Stimulated activated CD4-positive, alpha-beta T cell treated with anti-CD3 and anti-CD28 coated beads, TNF-alpha, amount 100 ng/mL, for 4 hours (primary cell): ENCODE data around the gene UBA7.

ENCODE experiments used
- DNase-seq, 3 experiments: peaks; one replicate each; pipeline ENCODE4 v3.0.0-alpha.2; 2020; ENCODE audit warnings: low read depth in 3 of 3

The UBA7 gene

DNA sequence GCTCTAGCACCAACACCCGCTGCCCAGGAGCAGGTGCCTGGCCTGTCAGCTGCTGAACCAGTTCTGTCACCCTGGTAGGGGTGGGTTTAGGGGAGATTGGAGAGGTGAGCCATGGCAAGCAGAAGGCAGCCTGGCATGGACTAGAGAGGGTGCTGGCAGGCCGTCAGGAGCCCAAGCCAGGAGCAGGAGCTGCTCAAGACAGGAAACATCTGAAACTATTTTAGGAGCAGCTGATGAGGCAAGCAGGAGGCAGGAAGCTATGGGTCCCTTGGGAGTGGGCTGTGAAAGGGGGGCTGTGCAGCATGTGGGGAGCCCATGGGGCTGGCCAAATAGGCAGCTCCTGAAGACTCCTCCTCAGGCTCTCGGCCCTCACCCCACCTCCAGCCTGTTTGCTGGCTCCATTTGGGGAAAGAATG is 8.4 kb downstream of the UBA7 start:
- no peak for DNase-seq

DNA sequence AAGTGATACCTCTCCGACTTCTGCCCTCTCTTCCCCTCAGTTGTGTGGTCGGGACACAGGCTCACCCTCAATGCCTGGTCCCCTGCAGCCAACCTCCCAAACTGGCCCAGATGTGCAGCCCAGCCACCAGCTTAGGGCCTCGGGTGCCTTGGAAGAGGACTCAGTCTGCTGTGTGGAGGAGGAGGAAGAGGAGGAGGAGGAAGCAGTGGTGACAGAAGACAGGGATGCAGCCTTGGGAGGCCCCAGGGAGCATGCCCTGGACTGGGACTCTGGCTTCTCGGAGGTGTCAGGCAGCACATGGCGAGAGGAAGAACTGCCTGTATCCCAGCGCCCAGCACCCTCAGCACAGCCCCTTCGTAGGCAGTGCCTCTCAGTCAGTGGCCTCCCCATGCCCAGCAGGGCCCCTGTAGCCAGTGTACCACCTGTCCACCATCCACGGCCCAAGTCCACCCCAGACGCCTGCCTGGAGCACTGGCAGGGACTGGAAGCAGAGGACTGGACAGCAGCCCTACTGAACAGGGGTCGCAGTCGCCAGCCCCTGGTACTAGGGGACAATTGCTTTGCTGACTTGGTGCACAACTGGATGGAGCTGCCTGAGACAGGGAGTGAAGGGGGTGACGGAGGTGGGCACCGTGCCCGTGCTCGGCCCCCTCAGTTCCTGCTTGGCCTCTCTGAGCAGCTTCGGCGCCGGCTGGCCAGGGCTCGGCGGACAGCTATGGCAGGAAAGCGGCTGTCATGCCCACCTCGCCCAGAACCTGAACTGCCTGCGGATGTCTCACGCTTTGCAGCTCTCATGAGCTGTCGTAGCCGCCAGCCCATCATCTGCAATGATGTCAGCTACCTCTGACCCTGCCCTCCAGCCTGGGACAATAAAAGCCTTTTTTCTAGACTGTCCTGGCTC is 9.4 kb downstream of the UBA7 start:
- no peak for DNase-seq

DNA sequence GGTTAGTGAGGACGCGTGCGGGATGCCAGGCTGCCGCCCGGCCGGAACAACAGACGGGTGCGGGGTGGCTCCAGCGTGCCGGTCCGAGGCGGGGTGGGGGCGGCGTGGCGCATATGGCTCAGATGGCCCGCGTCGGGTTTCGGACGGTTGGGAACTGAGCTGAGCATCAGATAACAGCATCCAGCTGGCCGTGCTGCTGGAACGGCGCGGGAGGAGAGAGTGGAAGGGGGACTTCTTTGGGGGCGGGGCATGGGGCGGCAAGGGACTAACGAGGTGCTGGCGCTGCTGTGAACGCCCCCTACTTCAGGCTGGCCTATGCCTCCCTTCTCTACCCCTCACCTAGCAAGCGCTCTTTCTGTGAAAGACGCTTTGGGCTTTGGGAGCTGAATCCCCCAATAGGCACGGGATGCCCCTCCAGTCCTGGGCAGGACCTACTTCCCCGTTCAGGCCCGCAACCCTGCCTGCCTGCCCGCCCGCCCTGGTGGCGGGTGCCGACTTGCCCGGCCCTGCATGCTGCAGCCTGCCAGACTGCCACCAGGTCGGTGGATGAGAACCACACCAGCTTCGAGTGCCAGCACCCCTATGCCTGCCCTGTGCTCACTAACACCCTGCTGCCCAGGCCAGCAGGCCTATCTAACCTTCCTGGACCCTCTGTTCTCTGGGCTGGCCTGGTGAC is 10.2 kb downstream of the UBA7 start:
- no peak for DNase-seq

DNA sequence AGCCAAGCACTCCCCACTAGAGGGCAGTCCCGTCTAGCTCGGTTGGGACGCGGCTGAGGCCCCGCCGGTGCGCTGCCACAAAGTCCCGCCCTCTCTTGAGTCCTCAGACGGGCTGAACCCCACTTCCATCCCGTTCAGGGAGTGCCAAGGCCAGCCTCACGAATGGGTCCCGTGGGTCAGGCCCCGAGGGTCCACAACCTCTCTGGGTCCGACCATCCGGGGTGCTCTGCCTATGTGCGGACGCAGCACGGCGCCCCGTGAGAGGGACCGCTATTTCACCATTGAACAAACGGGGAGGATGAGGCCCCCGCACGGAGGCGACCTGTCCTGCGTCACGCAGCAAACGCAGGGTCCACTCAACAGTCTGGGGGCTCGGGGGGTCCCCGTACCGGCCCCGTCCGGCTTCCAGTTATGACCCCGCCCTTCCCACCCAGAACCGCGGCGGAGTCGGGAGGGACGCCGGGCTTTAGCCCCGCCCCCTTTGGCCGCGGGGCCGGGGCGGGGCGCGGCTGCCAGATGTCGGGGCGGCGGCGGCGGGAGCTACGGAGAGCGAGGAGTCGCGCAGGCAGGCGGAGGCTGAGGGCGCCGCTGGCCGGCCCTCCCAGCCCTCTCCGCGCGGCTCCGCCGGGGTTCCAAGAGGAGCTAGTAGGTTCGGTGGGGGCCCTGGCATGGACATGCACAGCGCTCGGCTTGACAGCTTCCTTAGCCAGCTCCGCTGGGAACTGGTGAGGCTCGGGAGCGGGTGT is 10.9 kb downstream of the UBA7 start, which contains the start of gene INKA1:
Gene INKA1 (plus strand): TSS at position 543 of the 746 bp plus-strand sequence. CDS start 132 bp downstream, at position 675.
- DNase-seq = peak; percentile 71 to 81 (median 81)

DNA sequence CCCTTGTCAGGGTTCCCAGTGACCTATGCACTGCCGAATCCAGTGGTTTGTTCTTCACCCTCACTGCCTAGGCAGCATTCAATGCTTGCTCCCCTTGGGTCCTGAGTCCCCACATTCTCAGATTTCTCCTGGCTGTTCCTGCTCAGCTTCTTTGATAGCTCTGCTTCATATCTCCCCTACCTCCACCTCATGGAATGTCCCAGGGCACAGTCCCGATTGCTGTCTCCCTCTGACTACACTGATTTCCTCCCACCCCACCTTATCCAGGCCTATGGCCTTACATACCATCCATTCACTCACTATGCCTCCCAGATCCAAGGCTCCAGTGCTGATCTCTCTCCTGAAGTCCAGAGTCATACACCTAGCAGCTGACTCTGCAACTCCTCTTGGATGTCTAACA is 12.6 kb downstream of the UBA7 start:
- no peak for DNase-seq

DNA sequence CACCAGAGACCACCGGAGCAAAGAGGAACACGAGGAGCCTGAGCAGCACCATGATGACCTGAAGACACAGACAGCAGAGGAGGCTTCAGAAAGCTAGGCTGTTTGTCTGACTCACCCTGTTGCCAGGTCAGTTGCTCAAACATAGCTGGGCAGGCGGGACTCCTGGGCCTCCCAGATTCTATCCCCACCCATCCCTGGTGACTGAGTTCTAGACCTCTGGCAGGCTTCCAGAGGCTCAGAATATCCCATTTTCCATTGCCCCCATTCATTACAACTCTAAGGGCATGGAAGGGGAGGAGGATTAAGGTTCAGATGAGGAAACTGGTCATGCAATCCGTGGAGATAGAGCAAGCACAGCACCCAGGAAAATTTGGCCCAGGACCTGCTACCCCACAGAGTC is 14.0 kb downstream of the UBA7 start, which contains the start of gene CDHR4:
Gene CDHR4 (minus strand): TSS at position 113 of the 400 bp plus-strand sequence. CDS start 61 bp downstream, at position 52.
- DNase-seq = no peak

DNA sequence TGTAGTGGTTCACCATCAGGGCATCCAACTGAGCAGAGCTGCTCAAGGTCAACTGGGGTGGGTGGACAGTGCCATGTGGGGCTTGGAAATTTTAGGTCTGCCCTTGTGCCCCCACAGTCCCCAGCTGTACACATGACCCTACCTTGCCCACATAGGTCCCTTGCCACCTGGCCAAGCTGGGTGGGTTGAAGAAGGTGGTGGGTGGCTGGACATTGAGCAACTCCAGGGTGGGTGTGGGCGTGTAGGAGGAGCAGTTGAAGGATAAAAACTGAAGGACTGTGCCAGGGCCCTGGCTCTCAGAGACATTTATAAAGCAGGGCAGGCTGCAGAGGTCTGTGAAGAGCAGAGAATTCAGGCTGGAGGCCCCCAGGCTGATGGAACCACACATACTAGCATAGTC is 14.6 kb downstream of the UBA7 start:
- no peak for DNase-seq

DNA sequence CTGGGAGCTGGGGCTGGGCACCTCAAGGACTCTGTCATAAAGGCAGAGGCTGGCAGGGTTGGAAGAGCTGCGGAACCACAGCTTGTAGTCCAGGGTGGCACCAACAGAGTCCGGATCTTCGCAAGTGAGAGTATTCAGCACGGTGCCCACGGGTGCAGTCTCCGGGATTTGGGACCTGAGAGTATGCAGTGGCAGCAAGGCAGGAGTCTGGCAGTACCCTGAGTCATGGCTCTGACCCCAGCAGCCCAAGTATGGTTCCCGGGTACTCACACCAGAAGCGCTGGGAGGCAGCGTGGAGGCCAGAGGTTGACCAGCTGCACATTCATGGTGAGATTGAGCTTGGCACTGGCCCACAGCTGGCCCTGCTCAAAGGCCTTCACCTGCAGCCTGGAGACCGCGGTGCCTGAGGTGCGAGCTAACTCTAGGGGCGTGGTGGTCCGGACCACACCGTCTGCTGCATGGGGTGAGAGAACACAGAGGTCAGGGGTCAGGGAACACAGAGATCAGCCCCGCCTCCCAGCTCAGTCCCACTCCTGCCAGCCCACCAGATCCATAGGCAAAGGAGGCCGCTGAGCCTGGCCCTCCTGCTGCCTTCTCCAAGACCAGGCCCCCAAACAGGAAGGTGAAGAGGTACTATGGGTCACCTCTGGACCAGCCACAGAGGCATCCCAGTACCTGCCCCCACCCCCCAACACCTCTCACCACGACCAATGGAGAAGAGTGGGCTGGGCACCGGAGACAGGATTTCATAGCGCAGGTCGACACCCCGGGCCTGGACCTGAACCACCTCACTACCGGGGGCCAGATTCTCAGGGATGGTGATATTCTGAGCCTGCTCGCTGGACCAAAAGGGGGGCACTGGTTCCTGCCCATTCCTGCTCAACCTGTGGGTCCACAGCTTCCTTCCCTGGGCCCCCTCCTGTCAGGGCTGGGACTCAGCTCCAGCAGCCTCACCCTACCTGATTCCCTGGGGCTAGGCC is 18.5 kb downstream of the UBA7 start:
- no peak for DNase-seq

DNA sequence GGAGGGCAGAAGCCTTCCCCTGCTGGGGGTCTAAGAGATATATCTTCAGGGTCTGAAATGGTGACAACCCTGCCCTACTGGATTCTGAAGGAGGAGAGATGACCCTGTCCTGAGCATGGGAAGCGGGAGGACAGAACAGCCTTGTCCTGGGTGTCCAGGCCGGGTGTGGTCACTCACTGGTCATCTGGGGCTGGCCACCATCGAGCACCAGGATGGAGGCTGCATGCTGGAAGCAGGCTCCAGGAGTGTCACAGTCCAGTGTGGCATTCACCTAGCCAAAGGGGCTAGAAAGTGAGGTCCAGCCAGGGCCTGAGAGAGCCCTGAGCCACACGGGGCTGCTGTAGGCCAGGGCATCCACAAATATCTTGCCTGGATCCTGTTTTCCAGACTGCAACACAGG is 19.3 kb downstream of the UBA7 start:
- DNase-seq = no peak

DNA sequence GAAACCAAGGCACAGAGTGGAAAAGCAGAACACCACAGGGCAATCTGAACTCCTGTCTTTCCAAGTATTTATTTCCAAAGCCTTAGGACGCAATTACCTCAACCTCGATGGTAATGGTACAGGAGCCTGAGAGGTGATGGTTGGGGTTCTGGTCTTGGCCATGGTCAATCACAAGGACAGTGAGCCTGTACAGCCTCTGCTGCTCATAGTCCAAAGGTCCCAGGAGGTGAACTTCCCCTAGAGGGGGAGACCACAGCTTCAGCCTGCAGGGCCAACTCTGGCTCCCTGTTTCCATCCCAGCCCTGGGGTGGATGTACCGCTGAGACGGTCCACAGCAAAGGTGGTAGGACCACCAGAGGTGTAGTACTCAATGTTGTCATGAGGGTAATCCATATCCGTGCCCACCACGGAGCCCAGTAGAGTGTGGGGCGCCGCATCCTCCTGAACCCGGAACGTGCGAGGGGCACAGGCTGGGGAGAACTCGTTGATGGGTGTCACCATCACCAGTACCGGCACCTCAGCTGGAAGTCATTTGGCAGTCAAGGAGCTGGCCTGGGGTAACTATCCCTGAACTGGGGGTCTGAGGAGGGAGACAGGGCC is 20.2 kb downstream of the UBA7 start:
- DNase-seq = no peak

DNA sequence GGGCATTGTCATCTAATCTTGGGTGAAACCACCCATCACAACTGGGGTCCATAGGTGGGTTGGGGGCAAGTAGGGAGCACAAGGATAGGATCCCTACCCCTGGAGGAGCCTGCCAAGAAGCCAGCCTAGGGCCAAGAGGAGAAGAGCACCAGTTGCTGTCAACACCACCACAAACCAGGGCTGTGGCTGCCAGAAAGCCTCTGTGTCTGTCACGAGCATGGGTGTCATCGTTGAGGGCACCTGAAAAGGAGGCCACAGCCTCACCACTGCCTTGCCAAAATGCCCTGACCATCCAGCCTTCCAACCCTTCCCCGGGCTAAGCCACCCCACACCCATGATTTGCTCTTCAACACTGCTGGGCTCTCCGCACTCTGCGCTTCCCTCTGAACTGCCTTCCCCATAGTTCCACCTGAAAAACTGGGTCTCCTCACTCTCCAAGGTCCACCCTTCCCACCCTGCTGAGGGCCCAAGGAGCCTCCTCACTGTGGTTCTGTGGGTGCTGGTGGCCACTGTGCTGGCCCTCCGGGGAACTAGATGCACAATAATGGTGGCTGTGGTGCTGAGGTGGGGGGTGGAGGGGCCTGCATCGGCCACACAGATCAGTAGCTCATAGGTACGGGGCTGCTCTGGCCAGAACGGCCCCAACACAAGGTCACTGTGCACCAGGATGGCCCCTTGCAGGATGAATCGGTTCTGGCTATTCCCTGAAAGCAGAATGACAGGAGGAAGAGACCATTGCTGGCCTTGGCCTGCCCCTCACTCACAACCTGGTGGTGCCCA is 21.2 kb downstream of the UBA7 start:
- no peak for DNase-seq

DNA sequence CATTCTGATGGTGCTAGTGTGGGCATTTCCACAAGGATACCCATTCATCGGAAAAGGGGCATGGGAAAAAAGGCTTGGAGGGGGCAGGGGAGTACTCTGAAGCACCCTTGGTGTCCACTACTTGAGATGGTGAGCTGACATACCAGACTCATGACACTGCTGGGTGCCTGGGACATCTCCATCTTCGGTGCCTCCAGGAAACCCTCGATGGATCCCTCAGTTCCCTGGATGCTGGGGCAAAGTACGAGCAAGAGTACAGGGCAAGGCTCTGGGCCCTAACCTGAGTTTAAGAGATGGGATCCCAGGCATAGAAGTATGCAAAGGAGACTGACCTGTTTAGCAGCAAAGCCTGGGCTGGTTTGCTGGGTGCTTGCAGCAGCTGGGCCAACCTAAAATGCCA is 22.2 kb downstream of the UBA7 start:
- no peak for DNase-seq

DNA sequence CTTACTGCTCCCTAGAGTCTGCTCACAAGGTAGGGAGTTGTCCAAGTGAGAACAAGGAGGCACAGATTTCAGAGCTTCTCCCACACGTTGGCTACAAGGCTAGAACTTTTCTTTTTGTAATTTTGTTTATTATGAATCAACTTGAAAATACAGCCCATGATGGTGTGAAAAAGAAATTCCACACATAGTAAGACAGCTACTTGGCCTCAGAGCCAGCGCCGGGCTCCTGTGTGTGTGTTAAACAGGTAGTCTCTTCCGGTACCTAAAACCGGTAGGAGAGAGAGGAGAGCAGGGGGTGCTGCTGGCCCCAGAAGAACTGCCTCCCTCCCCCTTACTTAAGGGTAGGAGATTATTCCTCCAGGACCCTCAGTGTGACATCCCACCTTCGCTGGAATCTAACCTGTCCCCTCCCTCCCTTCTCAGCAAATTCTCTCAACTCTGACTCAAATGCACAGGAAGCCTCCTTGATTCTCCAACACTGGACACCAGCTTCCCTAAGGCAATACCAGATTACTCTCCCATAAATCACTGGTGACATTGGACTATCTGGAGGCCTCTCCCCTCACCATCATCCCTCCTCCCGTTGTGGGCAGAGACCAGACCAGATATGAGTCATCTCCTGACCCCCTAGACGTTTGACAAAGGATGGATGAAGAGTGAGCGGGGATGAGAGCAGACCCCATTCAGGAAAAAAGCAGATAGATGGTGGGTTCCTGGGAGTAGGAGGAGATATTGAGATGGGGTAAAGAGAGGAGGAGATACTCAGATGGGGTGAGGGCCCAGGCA is 22.9 kb downstream of the UBA7 start:
- no peak for DNase-seq

DNA sequence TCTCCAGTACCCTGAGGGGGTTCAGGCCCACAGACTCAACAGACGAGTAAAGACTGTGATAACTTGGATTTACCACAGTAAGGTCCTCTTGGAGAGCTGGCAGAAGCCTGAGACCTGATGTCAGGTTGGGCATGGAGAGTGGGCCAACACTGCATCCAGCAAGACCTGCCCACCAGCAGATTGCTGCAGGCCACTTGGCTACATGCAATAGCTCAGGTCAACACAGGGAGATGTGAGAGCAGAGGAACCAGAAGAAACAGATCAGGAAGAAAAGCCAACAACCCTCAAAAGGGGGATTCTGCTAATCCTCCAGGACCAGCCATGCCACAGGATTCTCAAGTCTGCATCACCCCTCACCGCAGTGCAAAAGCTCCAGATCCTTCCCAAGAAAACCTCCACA is 25.7 kb downstream of the UBA7 start:
- no peak for DNase-seq

DNA sequence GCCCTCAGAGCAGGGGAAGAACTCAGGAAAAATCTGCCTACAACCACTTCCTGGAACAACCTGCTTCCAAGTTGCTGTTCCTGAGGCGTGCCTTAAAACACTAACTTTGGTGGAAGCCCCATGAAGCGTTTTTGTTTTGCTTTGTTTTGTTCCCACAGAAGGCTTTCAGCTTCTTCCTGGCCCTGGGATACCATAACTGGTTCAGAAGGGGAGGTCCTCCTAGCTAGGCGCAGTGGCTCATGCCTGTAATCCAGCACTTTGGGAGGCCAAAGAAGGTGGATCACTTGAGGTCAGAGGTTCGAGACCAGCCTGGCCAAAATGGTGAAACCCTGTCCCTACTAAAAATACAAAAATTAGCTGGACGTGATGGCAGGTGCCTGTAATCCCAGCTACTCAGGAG is 26.2 kb downstream of the UBA7 start:
- DNase-seq = no peak

DNA sequence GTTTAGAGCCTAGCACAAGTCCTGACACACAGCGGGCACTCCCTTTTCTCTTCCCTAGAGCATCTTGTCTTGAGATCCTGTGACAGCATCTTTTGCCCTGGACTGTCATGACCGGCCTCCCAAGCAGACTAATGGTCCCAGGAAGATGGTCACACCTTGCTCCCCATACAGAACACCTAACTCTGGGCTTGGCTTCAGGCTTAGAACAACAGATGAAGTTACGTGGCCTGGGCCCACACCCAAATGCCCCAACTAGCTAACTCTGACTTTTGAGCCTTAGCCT is 26.6 kb downstream of the UBA7 start:
- no peak for DNase-seq

DNA sequence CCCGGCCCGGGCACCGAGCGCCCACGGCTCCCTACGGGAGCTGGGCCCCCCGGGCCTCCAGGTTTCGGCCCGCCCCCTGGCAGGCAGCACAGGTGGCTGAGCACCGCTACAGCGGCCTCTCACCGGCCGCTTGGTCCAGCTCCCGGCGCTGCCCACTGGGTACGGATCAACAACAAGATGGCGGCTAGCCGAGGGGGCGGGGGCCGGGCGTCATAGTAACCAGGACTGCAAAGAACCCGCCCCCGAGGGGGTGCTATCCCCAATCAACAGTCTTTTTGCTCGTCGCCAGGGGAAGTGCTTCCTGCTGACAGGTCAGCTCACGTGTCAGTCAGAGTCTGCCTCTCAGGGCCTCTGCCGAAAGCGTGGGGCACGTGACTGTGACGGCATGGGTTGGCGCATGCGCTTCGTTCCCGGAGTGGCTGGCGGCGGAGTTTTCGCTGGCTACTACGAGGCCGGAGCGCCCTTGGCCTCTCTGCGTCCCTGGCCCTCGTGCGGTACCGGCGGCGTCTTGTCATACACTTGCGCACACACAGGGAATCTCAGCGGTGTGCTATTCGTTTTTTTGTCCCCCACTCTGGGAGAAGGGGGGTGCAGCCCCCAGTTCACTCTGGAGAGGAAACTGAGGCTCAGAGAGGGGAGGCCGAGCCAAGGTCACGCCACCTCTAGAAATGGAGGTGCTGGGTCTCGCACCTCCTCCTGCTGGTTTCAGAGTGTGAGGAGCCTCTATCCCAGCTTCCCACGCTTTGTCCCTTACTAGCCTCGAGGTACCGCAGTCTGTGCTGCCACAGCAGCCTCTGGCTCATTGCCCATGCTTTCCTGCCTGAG is 27.2 kb downstream of the UBA7 start, which contains the start of gene IP6K1:
Gene IP6K1 (minus strand): TSS at position 186 of the 825 bp plus-strand sequence. CDS start 38,502 bp downstream, outside the sequence.
- peak; percentile 96 to 100 (median 99) for DNase-seq
